ENCODE results near the gene LRP1B. TPM values are rescaled to one million over a fixed set of nuclear protein-coding genes. Genes with fewer than 3 reads are reported as not detected.

The LRP1B gene
- polyA plus RNA-seq, 1 of the 3 experiments (the other 2 are of a cell fraction), result 0.28 TPM

GRCh38 chr2:141079231-141079630 lies 1051.6 kb downstream of the LRP1B start:
- H3K36me3 ChIP-seq (replicated peaks in 1 of 2; ENCODE audit: control insufficient read depth in 1 of 2, insufficient read depth in 2 of 2, low read length in 1 of 2), result no peaks in the 10 kb centered on the region
- no peak overlapping the region for H3K4me2 ChIP-seq
- no peaks in the 10 kb centered on the region for H3K9me2 ChIP-seq
- H3K4me1 ChIP-seq (ENCODE audit: control insufficient read depth in 1 of 2, insufficient read depth in 2 of 2, low read depth in 1 of 2, low read length in 1 of 2), result no peaks in the 10 kb centered on the region
- no peaks in the 10 kb centered on the region for H4K20me1 ChIP-seq (ENCODE audit: insufficient read depth)
- no peaks in the 10 kb centered on the region for H3K9me3 ChIP-seq
- H3K27me3 ChIP-seq (ENCODE audit: insufficient read depth), result no peaks in the 10 kb centered on the region
- H3K79me2 ChIP-seq (ENCODE audit: insufficient read depth), result no peaks in the 10 kb centered on the region
- H2AFZ ChIP-seq (ENCODE audit: low read depth), result no peak overlapping the region
- no peak overlapping the region for H3K27ac ChIP-seq (ENCODE audit: low read depth in 2 of 2, low read length in 1 of 2)
- TF ChIP-seq RXRA (IDR thresholded peaks at IDR 0.05; ENCODE audit: borderline replicate concordance, low read depth) (no peak), MXI1 (IDR thresholded peaks at IDR 0.05; ENCODE audit: low read depth, low read length) (no peak), PBX3 (IDR thresholded peaks at IDR 0.05) (no peak), SMC3 (IDR thresholded peaks at IDR 0.05; ENCODE audit: low read depth, low read length) (no peak), TAF1 (IDR thresholded peaks at IDR 0.05; ENCODE audit: borderline replicate concordance, low read depth, low read length) (no peak), POLR2AphosphoS5 (IDR thresholded peaks at IDR 0.05; ENCODE audit: low read depth, low read length) (no peak), MAX (IDR thresholded peaks at IDR 0.05; ENCODE audit: low read depth) (no peak), FOSL2 (IDR thresholded peaks at IDR 0.05; ENCODE audit: borderline replicate concordance, low read depth) (no peak), USF2 (IDR thresholded peaks at IDR 0.05; ENCODE audit: borderline replicate concordance, low read depth, low read length) (no peak), TEAD4 (IDR thresholded peaks at IDR 0.05; ENCODE audit: borderline replicate concordance, insufficient read depth) (no peak)
- H3K9ac ChIP-seq, result no peak overlapping the region
- no peak overlapping the region for H3K4me3 ChIP-seq (ENCODE audit: low read depth in 2 of 2, low read length in 1 of 2)
- 70% methylated on average over 1 of the region's 1 CpG for WGBS (ENCODE audit: low lambda C conversion rate)
- POLR2A ChIA-PET, result no interaction called here
- DNase-seq, result no peak
- no peaks in the 10 kb centered on the region for H3F3A ChIP-seq (replicated peaks; ENCODE audit: insufficient read depth)
- CTCF ChIA-PET, result no interaction called here

- Histone ChIP-seq H3K27me3 (ENCODE audit: insufficient read depth) (no peaks in the 10 kb centered on the region), H3K9ac (no peak overlapping the region), H2AFZ (ENCODE audit: low read depth) (no peak overlapping the region), H3K4me2 (no peak overlapping the region), H3K36me3 (replicated peaks in 1 of 2; ENCODE audit: control insufficient read depth in 1 of 2, insufficient read depth in 2 of 2, low read length in 1 of 2) (no peaks in the 10 kb centered on the region), H3K79me2 (ENCODE audit: insufficient read depth) (no peaks in the 10 kb centered on the region), H3K27ac (ENCODE audit: low read depth in 2 of 2, low read length in 1 of 2) (no peak overlapping the region), H3F3A (replicated peaks; ENCODE audit: insufficient read depth) (no peaks in the 10 kb centered on the region), H3K9me2 (no peaks in the 10 kb centered on the region), H4K20me1 (ENCODE audit: insufficient read depth) (no peaks in the 10 kb centered on the region), H3K4me3 (ENCODE audit: low read depth in 2 of 2, low read length in 1 of 2) (no peak overlapping the region), H3K4me1 (ENCODE audit: control insufficient read depth in 1 of 2, insufficient read depth in 2 of 2, low read depth in 1 of 2, low read length in 1 of 2) (no peaks in the 10 kb centered on the region), H3K9me3 (no peaks in the 10 kb centered on the region)
- no peak for DNase-seq
- CTCF ChIA-PET, result no interaction called here
- POLR2A ChIA-PET, result no interaction called here
- TF ChIP-seq RXRA (IDR thresholded peaks at IDR 0.05; ENCODE audit: borderline replicate concordance, low read depth), result no peak
- no peak for TF ChIP-seq GABPA (IDR thresholded peaks at IDR 0.05; ENCODE audit: low read depth)
- no peak for TF ChIP-seq TEAD4 (IDR thresholded peaks at IDR 0.05; ENCODE audit: borderline replicate concordance, insufficient read depth)
- TF ChIP-seq GATA2 (CRISPR knock-in tag; IDR thresholded peaks at IDR 0.05), result no peak
- no peak for TF ChIP-seq YY1 (IDR thresholded peaks at IDR 0.05; ENCODE audit: low read depth)
- no peak for TF ChIP-seq FOXM1 (IDR thresholded peaks at IDR 0.05; ENCODE audit: low read depth)
- no peak for TF ChIP-seq ELF1 (IDR thresholded peaks at IDR 0.05)
- no peak for TF ChIP-seq NFIC (IDR thresholded peaks at IDR 0.05; ENCODE audit: borderline replicate concordance)
- TF ChIP-seq ZBTB33 (IDR thresholded peaks at IDR 0.05; ENCODE audit: borderline replicate concordance, low read depth), result no peak
- TF ChIP-seq USF2 (IDR thresholded peaks at IDR 0.05; ENCODE audit: borderline replicate concordance, low read depth, low read length), result no peak
- TF ChIP-seq REST (IDR thresholded peaks at IDR 0.05; ENCODE audit: low read depth, low read length), result no peak
- TF ChIP-seq RFX5 (IDR thresholded peaks at IDR 0.05; ENCODE audit: low read length), result no peak
Measured at GRCh38 chr2:141075753-141076152, 1055.1 kb downstream of the LRP1B start.
